Neural cell (in vitro differentiated cells): ENCODE measurements around the gene GDA. TPM values are rescaled to one million over a fixed set of nuclear protein-coding genes. Genes with fewer than 3 reads are reported as not detected.

Source experiments
- H2AFZ ChIP-seq: fragments of 200-600, 300-800 bp; sonication (generic), shearing (Covaris generic); 2 replicates; pipeline ENCODE4 v1.6.0; 2014; ENCODE audit warnings: low read depth, mild to moderate bottlenecking, antibody characterized with exemption, low read length, moderate library complexity
- H3F3A ChIP-seq: fragments of 200-600 bp; shearing (Covaris generic); 2 replicates; pipeline ENCODE4 v1.6.1; 2016; ENCODE audit warnings: mild to moderate bottlenecking, moderate library complexity, mixed read lengths, antibody characterized with exemption, low read length; ENCODE audit not compliant: insufficient read depth, poor library complexity, severe bottlenecking
- H3K27ac ChIP-seq: fragments of 200-600, 300-800 bp; sonication (generic), shearing (Covaris generic); 2 replicates; pipeline ENCODE4 v1.5.1; 2014; ENCODE audit warnings: mild to moderate bottlenecking, low read length, moderate library complexity
- H3K27me3 ChIP-seq: fragments of 300-800, 200-600 bp; sonication (generic), shearing (Covaris generic); 2 replicates; pipeline ENCODE4 v1.6.0; 2014; ENCODE audit warnings: mild to moderate bottlenecking, low read depth, low read length, moderate library complexity; ENCODE audit not compliant: insufficient read depth
- H3K36me3 ChIP-seq: fragments of 300-800, 200-600 bp; sonication (generic), shearing (Covaris generic); 2 replicates; pipeline ENCODE4 v1.5.1; 2014; ENCODE audit warnings: mild to moderate bottlenecking, antibody characterized with exemption, low read length, moderate library complexity; ENCODE audit not compliant: insufficient read depth
- H3K4me2 ChIP-seq: fragments of 300-800, 200-600 bp; sonication (generic), shearing (Covaris generic); 2 replicates; pipeline ENCODE4 v1.6.0; 2014; ENCODE audit warnings: mild to moderate bottlenecking, low read length
- H3K4me3 ChIP-seq: fragments of 300-800, 200-600 bp; sonication (generic), shearing (Covaris generic); 2 replicates; pipeline ENCODE4 v1.5.1; 2014; ENCODE audit warnings: mild to moderate bottlenecking, low read length, moderate library complexity
- H3K79me2 ChIP-seq: fragments of 200-600 bp; shearing (Covaris generic); replicated peaks from 2 replicates; pipeline ENCODE4 v1.6.0; 2014; ENCODE audit warnings: mild to moderate bottlenecking, low read length, moderate library complexity; ENCODE audit not compliant: insufficient read depth
- H3K9ac ChIP-seq: fragments of 300-800, 200-600 bp; sonication (generic), shearing (Covaris generic); 2 replicates; pipeline ENCODE4 v1.6.1; 2016; ENCODE audit warnings: mild to moderate bottlenecking, low read length, mixed read lengths
- H3K9me2 ChIP-seq: fragments of 200-600 bp; shearing (Covaris generic); 2 replicates; pipeline ENCODE4 v1.6.1; 2016; ENCODE audit warnings: mild to moderate bottlenecking, low read length, mixed read lengths; ENCODE audit not compliant: insufficient read depth
- H3K9me3 ChIP-seq: fragments of 200-600, 300-800 bp; sonication (generic), shearing (Covaris generic); 2 replicates; pipeline ENCODE4 v1.6.1; 2016; ENCODE audit warnings: mild to moderate bottlenecking, mixed run types, low read length, moderate library complexity, mixed read lengths
- H4K20me1 ChIP-seq: fragments of 200-600 bp; shearing (Covaris generic); 2 replicates; pipeline ENCODE4 v1.6.1; 2016; ENCODE audit warnings: mild to moderate bottlenecking, mixed run types; ENCODE audit not compliant: insufficient read depth
- EP300 ChIP-seq: fragments of 450-650 bp; conservative IDR thresholded peaks from 2 replicates; pipeline ENCODE4 v1.6.1; 2014; ENCODE audit warnings: antibody characterized with exemption, mild to moderate bottlenecking, moderate library complexity; ENCODE audit not compliant: poor library complexity, severe bottlenecking
- EZH2 ChIP-seq: fragments of 200-600, 300-800 bp; shearing (Covaris generic), sonication (generic); IDR thresholded peaks from 2 replicates; pipeline ENCODE4 v1.6.1; 2014; ENCODE audit warnings: antibody characterized with exemption, low read length, borderline replicate concordance, mild to moderate bottlenecking; ENCODE audit not compliant: insufficient read depth, poor library complexity, severe bottlenecking
- MXI1 ChIP-seq: fragments of 450-650 bp; conservative IDR thresholded peaks from 2 replicates; pipeline ENCODE4 v1.6.1; 2014; ENCODE audit warnings: antibody characterized with exemption, mild to moderate bottlenecking; ENCODE audit not compliant: poor library complexity, severe bottlenecking
- POLR2AphosphoS5 ChIP-seq: IDR thresholded peaks from 2 replicates; pipeline ENCODE4 v1.6.1; 2012
- RAD21 ChIP-seq: fragments of 450-650 bp; conservative IDR thresholded peaks from 2 replicates; pipeline ENCODE4 v1.6.1; 2014; ENCODE audit warnings: antibody characterized with exemption, mild to moderate bottlenecking, moderate library complexity
- REST ChIP-seq: IDR thresholded peaks from 2 replicates; pipeline ENCODE4 v1.6.1; 2012; ENCODE audit warnings: borderline replicate concordance
- SMC3 ChIP-seq: fragments of 450-650 bp; conservative IDR thresholded peaks from 2 replicates; pipeline ENCODE4 v1.6.1; 2014; ENCODE audit warnings: antibody characterized with exemption, mild to moderate bottlenecking, moderate library complexity; ENCODE audit not compliant: poor library complexity
- TAF1 ChIP-seq: IDR thresholded peaks from 2 replicates; pipeline ENCODE4 v1.6.1; 2012; ENCODE audit warnings: low read depth
- polyA plus RNA-seq: library from polyadenylated mRNA; depleted of rRNA; stranded (reverse); fragments of >200 nt; gene quantifications from 2 replicates; pipeline ENCODE4 v1.2.3, GENCODE V29; 2014
- TF ChIP-seq, protein P1 (sequence below): fragments of 450-650 bp; IDR thresholded peaks from 2 replicates; pipeline ENCODE4 v1.5.1; 2014; ENCODE audit warnings: antibody characterized with exemption, mild to moderate bottlenecking, moderate library complexity; ENCODE audit not compliant: poor library complexity, severe bottlenecking

Gene GDA
- polyA plus RNA-seq, 1 donor from 2014 or later = 0.26 TPM

DNA sequence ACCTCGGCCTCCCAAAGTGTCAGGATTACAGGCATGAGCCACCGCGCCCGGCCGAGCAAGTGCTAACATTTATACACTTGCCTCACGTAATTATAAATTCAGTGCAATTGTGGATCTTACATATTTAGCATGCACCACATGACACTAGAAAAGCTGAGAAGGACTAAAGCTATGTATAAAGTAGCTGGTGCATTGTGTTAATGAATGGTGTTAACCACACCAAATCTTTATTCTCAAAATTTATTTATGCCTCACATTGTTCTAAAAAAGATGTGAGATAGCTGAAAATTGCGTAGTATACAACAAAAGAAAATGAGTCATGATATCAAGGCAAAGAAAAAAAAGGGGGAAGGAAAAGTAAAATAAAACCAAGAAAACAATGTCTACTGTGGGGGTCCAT lies 54.8 kb downstream of the GDA start:
- Histone ChIP-seq H3K27ac (no peak overlapping the region), H3F3A (no peaks in the 10 kb centered on the region)
- TF ChIP-seq EP300 (no peak), MXI1 (no peak), POLR2AphosphoS5 (no peak), REST (no peak), SMC3 (no peak), RAD21 (no peak), TAF1 (no peak), EZH2 (no peak)
- TF ChIP-seq, protein P1, sequence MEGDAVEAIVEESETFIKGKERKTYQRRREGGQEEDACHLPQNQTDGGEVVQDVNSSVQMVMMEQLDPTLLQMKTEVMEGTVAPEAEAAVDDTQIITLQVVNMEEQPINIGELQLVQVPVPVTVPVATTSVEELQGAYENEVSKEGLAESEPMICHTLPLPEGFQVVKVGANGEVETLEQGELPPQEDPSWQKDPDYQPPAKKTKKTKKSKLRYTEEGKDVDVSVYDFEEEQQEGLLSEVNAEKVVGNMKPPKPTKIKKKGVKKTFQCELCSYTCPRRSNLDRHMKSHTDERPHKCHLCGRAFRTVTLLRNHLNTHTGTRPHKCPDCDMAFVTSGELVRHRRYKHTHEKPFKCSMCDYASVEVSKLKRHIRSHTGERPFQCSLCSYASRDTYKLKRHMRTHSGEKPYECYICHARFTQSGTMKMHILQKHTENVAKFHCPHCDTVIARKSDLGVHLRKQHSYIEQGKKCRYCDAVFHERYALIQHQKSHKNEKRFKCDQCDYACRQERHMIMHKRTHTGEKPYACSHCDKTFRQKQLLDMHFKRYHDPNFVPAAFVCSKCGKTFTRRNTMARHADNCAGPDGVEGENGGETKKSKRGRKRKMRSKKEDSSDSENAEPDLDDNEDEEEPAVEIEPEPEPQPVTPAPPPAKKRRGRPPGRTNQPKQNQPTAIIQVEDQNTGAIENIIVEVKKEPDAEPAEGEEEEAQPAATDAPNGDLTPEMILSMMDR = no peak

GRCh38 chr9:72205513-72205912 lies 56.3 kb downstream of the GDA start:
- Histone ChIP-seq H2AFZ (no peak overlapping the region), H3K27me3 (no peaks in the 10 kb centered on the region), H3K4me2 (no peak overlapping the region)

More for the DNA sequence above, 54.8 kb downstream of the GDA start:
- H3K4me2 ChIP-seq = no peak overlapping the region
- H3K9ac ChIP-seq = no peak overlapping the region
- no peaks in the 10 kb centered on the region for H4K20me1 ChIP-seq
- no peak overlapping the region for H2AFZ ChIP-seq
- no peaks in the 10 kb centered on the region for H3K27me3 ChIP-seq
- no peaks in the 10 kb centered on the region for H3K79me2 ChIP-seq
- no peaks in the 10 kb centered on the region for H3K36me3 ChIP-seq
- H3K9me3 ChIP-seq = no peaks in the 10 kb centered on the region
- no peak overlapping the region for H3K4me3 ChIP-seq
- no peaks in the 10 kb centered on the region for H3K9me2 ChIP-seq

More at GRCh38 chr9:72205513-72205912, 56.3 kb downstream of the GDA start:
- Histone ChIP-seq H4K20me1 (no peaks in the 10 kb centered on the region), H3K36me3 (no peaks in the 10 kb centered on the region), H3K79me2 (no peaks in the 10 kb centered on the region), H3K4me3 (no peak overlapping the region), H3F3A (no peaks in the 10 kb centered on the region), H3K9me3 (no peaks in the 10 kb centered on the region), H3K9ac (no peak overlapping the region), H3K27ac (no peak overlapping the region), H3K9me2 (no peaks in the 10 kb centered on the region)
- no peak for TF ChIP-seq POLR2AphosphoS5
- TF ChIP-seq EZH2 = no peak
- TF ChIP-seq REST = no peak
- TF ChIP-seq RAD21 = no peak
- TF ChIP-seq, protein P1 = no peak
